HG03139 (cell line): ENCODE data around the gene APCDD1L.

Source experiments
- ATAC-seq: cut with Tn5 transposase; IDR thresholded peaks from one replicate; pipeline ENCODE4 v1.9.1; 2021; ENCODE audit not compliant: unreplicated experiment

APCDD1L gene

GRCh38 chr20:58515233-58516212, at the start of gene APCDD1L:
APCDD1L (minus strand) TSS chr20:58515399; CDS start chr20:58514707, 692 bp downstream.
- ATAC-seq = no peak

- ATAC-seq = no peak
These were observed 44.1 kb upstream of the APCDD1L start for GRCh38 chr20:58559368-58559729.

GRCh38 chr20:58558486-58559367, 43.5 kb upstream of the APCDD1L start:
- ATAC-seq = no peak

- ATAC-seq = no peak
These were observed 42.6 kb upstream of the APCDD1L start for GRCh38 chr20:58557733-58558342.

- no peak for ATAC-seq
These were observed 41.8 kb upstream of the APCDD1L start for GRCh38 chr20:58556961-58557360.

- no peak for ATAC-seq
These were observed 40.0 kb upstream of the APCDD1L start for GRCh38 chr20:58555078-58555765.

GRCh38 chr20:58554541-58554940, 39.3 kb upstream of the APCDD1L start:
- no peak for ATAC-seq

GRCh38 chr20:58553841-58554240, 38.6 kb upstream of the APCDD1L start:
- no peak for ATAC-seq

- ATAC-seq = no peak
These were observed 38.0 kb upstream of the APCDD1L start for GRCh38 chr20:58553166-58553696.

- no peak for ATAC-seq
These were observed 37.3 kb upstream of the APCDD1L start for GRCh38 chr20:58552366-58552934.

- no peak for ATAC-seq
These were observed 36.4 kb upstream of the APCDD1L start for GRCh38 chr20:58551631-58552030.

- no peak for ATAC-seq
These were observed 35.3 kb upstream of the APCDD1L start for GRCh38 chr20:58550275-58551059.

GRCh38 chr20:58549231-58550209, 34.3 kb upstream of the APCDD1L start:
- ATAC-seq = no peak

GRCh38 chr20:58547623-58548475, 32.6 kb upstream of the APCDD1L start:
- no peak for ATAC-seq

GRCh38 chr20:58546756-58547622, 31.8 kb upstream of the APCDD1L start:
- no peak for ATAC-seq

- ATAC-seq = no peak
These were observed 31.2 kb upstream of the APCDD1L start for GRCh38 chr20:58546416-58546711.
